HG02943 (cell line): ENCODE measurements around the gene LCLAT1.

Source experiments
- ATAC-seq: cut with Tn5 transposase; IDR thresholded peaks from one replicate; pipeline ENCODE4 v1.9.1; 2021; ENCODE audit warnings: mild to moderate bottlenecking, low read depth, moderate library complexity; ENCODE audit not compliant: unreplicated experiment

LCLAT1 gene

DNA sequence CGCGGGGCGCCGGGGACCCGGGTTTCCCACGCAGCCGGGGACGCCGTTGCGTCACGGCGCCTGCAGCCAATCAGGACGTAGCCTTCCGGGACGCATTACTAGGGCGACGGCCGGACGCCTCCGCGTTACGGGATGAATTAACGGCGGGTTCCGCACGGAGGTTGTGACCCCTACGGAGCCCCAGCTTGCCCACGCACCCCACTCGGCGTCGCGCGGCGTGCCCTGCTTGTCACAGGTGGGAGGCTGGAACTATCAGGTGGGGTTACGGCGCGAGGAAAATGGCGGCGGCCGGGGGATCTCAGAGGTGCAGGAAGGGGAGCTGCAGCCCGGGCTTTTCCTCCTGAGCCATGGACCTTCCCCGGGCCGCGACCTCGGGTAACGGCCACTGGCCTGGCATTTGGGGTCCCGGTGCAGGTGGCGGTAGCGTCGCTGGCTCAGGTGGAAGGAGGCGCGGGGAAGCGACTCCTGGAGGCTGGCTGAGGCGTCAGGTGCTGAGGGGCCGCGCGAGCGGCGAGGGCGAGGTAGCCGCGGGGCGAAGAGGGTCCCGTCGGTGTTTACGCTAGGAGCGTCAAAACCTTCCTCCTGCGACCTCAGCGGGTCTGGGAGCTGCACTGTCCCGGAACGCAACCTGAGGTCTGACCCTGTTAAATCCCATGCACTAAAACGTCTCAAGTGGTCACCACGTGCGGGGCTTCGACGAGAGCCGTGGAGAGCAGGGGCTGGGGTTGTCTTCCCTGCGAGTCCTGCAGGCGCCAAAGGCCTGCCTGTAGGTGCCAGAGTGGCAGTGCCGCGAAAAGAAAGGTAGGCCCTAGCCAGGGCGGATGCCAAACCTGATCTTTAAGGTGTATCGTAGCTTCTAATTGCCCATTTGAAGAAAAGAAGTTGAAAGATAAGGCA is at the start of gene LCLAT1:
TSS of gene LCLAT1 (plus strand) at position 98 of the 897 bp plus-strand sequence. CDS start 78,345 bp downstream, outside the sequence.
- ATAC-seq = peak; percentile 95

GRCh38 chr2:30398084-30398873 is 48.8 kb upstream of the LCLAT1 start:
- no peak for ATAC-seq

DNA sequence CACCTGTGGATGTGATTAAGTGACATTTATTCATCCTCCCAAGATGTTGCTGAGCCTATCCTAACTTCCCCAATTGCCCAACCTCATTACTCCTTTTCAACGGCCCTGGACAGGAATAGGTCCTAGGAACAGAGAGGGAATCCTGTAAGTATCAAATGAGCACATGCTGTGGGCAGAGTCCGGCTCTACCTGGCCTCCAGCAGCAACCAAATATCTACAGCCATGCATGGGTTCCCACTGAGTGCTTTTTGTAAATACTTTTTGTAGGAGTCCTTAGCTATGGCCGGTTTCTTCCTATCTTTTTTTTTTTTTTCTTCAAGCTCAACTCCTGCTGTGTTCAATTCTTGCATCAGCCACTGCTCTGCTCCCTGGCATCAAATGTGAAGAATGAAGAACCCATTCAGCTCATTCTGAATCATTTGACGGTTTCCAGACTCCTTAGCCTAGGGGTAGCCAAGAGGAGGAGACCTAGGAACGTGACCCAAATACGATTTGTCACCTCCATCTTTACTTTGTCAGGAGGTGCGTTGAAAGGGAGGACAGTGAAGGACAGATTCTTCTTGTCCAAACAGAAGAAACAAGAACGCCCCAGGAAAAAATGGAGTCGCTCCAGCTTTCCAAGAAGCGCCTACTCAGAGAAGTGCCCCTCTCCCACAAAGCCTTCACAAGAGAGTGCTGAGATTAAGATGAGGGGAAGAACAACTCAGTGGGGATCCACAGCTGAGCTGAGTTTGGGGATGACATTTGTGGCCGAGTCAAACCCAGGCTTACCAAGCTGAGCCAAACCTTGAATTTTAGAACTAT is 46.7 kb upstream of the LCLAT1 start:
- ATAC-seq = no peak

- no peak for ATAC-seq
Observed at GRCh38 chr2:30402441-30403182, 44.4 kb upstream of the LCLAT1 start.

GRCh38 chr2:30403592-30404312 is 43.3 kb upstream of the LCLAT1 start:
- ATAC-seq = no peak

GRCh38 chr2:30404319-30405259 is 42.5 kb upstream of the LCLAT1 start:
- no peak for ATAC-seq

DNA sequence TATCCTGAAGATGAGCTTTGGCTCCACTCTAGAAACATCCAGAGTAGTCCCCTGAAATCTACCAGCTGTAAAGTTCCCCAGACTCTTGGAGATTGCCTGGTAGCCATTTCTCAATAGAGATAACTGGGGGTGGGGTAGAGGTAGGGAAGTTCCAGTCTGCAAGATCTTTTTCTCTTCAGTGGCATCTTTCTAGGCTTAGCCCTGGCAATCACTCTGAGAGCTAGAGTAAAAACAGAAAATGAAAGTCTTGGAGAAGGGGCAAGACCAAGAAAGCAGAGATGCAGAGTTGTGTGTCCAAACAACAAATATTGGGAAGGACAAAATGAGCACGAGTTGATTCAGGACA is 41.8 kb upstream of the LCLAT1 start:
- no peak for ATAC-seq

GRCh38 chr2:30406853-30407252 is 40.2 kb upstream of the LCLAT1 start:
- ATAC-seq = no peak

GRCh38 chr2:30408961-30409387 is 38.1 kb upstream of the LCLAT1 start:
- no peak for ATAC-seq

DNA sequence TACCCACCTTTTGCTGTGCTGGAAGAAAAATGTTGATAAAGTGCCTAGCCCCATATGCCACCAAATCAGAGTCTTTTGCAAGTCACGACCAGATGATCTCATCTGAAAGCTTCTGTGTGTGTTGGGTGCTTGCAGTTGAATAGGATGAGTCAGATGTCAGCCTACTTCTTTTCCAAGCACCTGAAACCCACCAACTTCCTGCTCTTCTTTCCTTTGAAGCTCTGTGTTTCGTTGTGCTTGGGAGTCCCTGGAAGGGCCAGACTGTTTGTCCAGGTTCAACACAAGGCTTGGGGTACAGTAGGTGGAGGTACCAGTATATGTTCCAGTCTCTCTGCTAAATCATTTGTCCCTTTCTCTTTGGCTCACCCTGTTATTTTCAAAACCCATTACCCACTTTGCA is 36.8 kb upstream of the LCLAT1 start:
- ATAC-seq = no peak

GRCh38 chr2:30412047-30412683 is 34.9 kb upstream of the LCLAT1 start:
- ATAC-seq = no peak

- ATAC-seq = no peak
Observed at GRCh38 chr2:30412684-30413570, 34.1 kb upstream of the LCLAT1 start.

DNA sequence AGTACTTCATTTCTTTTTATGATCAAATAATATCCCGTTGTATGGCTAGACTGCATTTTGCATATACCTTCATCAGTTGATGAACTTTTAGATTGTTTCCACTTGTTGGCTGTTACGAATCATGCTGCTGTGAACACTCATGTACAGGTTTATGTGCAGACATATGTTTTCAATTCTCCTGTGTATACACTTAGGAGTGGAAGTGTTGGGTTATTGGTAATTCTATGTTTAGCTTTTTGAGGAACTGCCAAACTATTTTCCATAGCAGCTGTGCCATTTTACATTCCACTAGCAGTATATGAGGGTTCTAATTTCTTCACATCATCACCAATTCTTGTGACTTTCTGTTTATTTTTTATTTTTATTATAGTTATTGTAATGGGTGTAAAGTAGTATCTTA is 32.1 kb upstream of the LCLAT1 start:
- ATAC-seq = no peak

- ATAC-seq = no peak
Observed at GRCh38 chr2:30417253-30417652, 29.8 kb upstream of the LCLAT1 start.

DNA sequence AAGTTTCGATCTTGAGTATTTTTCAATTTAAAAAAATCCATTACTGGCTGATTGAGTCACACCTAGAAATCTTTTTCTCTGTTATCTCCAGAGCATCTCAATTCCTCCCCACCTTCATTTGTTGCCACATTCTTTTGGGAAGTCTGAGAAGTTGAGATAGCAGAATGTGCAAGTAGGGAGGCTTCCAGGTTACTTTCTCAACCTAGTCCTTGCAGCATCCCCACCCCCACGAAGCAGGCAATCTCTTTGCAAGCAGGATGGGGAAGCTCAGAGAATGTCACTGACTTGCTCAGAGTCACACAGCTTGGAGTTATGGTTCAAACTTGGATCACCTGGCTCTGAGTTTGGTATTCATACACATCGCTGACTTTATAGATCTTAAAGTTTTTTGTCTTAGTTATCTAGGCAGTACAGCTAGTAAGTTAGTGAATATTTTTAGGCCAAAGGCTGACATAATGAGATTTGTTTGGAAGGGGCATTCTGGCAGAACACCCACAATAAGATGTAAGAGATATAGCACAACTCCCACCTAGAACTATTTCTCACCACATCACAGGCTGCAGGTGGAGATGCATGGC is 25.9 kb upstream of the LCLAT1 start:
- no peak for ATAC-seq

DNA sequence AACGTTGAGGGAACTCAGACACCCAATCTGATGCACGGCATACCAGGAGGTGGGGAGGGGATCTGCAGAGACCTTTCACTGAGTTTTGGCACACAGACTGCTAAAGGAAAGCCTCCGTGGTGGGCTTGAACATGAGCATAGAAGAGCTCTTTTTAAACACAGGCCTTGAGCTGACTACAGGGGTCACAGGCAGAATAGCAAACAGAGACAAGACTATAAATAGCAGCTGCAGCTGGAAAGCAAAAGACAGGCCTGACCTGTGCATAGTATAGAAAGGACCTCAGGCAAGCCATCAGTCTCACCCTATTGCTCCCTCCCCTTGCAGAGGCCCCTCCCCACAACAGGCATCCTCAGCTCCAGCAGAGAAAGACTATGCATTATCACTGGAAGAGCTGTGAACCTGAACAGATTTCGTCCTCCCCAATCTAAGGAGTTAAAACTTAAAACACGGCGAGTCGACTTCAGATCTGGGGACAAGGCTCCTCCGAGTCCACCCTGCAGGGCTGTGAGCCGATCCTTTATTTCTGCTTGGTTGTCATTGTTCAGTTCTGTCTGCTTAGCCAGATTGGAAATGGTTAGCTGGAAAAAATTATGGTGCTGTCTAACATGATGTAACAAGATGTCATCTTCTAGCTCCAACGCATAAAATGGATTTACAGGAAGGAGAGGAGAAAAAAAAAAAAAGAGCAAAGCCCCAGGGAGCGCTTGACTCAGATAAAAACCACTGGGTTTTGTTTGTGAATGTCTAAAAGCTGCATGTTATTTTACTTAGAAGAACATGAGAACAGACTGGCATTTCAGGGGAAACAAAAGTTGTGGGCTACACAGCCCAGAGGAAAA is 25.2 kb upstream of the LCLAT1 start:
- ATAC-seq = no peak
